ENCODE results near the gene KIAA1549.

The KIAA1549 gene

GRCh38 chr7:138975343-138976104 lies 5.7 kb downstream of the KIAA1549 start:
- DNase-seq (ENCODE audit: low read depth in 3 of 3), result no peak

DNA sequence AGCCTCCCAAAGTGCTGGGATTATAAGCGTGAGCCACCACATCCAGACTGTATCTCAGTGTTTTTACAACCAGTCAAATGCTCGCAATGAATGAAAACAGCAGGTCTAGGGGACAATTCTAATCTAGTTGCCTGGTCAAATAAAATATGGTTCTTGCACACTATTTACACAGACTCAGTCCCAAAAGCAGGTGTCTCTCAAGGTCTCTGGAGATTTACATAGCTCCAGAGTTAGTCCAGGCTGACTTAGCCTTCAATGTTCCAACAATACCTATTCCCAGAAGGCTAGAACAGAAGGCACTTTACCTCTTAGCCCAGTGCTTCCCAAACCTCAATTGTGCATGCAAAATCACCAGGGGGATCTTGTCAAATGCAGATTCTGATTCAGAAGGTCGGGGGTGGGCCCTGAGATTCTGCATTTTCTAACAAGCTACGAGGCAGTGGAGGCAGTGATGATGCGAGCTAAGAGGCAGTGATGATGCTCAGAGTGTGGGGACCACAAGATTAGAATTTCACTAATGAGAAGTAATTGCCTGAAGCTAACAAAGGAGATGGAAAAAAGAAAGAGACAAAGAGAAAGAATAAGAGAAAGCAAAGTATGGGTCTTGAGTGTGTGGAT lies 6.4 kb downstream of the KIAA1549 start:
- DNase-seq (ENCODE audit: low read depth in 3 of 3), result no peak

DNA sequence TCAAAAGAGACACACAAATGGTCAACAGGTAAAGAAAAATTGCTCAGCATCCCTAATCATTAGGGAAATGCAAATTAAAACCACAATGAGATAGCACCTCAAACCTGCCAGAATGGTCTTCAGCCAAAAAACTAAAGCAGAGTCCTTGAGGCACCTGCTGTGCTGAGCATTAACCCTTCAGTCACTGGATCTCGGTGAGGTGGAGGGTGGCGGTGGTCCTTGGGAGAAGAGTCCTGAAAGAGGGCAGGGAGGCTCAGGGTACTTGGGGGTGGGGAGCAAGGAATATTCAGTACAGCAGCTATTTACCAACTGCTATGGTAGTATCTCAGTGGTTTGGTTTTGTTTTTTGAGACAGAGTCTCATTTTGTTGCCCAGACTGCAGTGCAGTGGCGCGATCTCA lies 7.1 kb downstream of the KIAA1549 start:
- DNase-seq (ENCODE audit: low read depth in 3 of 3), result no peak

GRCh38 chr7:138970952-138971351 lies 10.2 kb downstream of the KIAA1549 start:
- DNase-seq (ENCODE audit: low read depth in 3 of 3), result no peak

DNA sequence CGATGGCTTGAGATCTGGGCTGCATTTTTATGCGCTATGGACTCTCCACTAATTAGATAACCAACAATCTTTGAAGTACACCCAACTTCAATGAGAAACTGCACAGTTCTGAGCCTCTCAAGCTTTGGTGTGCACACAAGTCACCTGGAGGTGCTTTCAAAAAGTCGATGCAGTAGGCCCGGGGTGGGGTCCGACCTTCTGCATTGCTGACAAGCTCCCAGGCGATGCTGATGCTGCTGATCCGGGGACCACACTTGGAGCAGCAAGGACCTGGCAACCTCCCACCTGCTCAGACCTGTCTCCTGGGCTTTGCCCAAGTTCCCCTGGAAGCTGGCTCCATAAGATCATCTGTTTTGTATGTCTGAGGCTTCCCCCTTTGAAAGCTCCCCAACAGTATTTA lies 10.7 kb downstream of the KIAA1549 start:
- DNase-seq (ENCODE audit: low read depth in 3 of 3), result no peak

- DNase-seq (ENCODE audit: low read depth in 3 of 3), result no peak
These were observed 14.0 kb downstream of the KIAA1549 start for GRCh38 chr7:138967159-138967558.

DNA sequence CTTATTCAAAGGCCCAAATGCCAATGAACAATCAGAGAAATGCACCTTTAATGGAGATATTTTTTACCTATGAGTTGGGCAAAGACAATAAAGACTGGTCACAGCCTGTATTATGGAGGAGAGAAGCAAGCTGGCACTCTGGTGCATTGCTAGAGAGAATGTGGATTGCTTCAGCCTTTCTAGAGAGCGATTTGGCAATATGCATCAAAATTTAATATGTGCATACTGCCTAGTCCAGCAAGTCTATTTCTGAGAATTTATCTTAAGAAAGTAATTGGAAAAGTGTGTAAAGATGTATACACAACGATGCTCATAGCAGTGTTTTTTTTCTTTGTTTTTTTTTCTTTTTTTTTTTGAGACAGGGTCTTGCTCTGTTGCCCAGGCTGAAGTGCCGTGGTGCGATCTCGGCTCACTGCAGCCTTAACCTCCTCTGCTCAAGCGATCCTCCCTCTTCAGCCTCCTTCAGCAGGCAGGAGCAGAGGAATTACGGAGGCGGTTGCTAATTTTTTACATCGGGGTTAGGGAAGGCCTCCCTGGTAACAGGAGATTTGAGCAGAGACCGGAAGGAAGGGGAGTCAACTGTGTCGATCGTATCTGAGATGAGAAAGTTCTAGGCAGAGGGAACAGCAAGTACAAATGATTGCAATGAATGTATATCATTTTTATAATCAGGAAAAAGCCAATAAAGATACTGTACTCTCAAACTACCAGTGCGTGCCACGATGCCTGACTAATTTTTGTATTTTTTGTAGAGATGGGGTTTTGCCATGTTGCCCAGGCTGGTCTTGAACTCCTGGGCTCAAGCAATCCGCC lies 16.4 kb downstream of the KIAA1549 start:
- DNase-seq (ENCODE audit: low read depth in 3 of 3), result no peak

- no peak for DNase-seq (ENCODE audit: low read depth in 3 of 3)
These were observed 17.5 kb downstream of the KIAA1549 start for GRCh38 chr7:138963675-138964074.

GRCh38 chr7:138962561-138963270 lies 18.5 kb downstream of the KIAA1549 start:
- no peak for DNase-seq (ENCODE audit: low read depth in 3 of 3)

DNA sequence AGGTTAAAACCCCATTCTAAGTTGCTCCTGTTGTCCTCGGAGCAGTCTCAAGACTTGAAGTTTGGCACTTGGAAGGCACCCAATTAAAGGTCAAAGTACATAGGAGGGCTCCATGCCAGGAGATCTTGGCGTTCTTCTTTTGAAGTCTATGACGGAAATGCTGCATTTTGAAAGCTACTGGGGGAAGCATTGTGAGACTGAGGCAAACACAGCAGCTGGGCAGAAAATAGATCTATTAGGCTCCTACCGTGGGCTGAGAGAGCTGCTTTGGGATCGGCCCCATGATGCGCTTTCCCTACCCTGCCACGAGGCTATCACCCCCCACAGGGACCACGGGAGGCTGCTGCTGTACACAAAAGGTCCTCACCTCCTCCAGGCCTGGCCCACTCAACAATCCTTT lies 20.0 kb downstream of the KIAA1549 start:
- DNase-seq (ENCODE audit: low read depth in 3 of 3), result no peak

- no peak for DNase-seq (ENCODE audit: low read depth in 3 of 3)
These were observed 22.7 kb downstream of the KIAA1549 start for GRCh38 chr7:138958391-138958956.

DNA sequence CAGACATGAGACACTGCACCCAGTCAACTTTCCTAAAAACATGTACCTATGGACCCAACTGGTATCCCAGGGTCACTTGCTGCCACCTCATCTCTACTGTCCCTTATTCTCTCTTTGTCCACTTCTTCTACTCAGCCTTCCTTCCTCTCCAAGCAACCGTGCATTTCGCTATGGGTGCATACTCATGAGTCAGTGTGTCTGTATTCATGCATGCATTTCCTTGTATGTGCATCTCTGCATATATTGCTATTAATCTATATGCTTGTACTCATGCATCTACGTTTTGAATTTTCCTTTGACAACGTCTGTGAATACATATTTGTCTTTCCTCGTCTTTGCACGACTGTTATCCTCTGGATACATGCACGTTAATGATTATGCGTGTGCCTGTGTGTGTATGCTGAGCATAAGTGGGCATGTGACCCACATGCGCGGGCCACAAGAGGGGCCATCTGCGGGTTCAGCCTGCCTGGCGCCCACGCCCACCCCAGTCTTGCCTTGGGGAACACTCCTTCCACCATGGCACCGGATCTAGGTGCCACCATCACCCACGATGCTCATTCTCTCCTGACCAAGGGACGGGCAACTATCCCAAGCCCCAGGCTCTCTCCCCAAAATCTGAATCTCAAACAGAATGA lies 23.3 kb downstream of the KIAA1549 start:
- DNase-seq (ENCODE audit: low read depth in 3 of 3), result no peak

DNA sequence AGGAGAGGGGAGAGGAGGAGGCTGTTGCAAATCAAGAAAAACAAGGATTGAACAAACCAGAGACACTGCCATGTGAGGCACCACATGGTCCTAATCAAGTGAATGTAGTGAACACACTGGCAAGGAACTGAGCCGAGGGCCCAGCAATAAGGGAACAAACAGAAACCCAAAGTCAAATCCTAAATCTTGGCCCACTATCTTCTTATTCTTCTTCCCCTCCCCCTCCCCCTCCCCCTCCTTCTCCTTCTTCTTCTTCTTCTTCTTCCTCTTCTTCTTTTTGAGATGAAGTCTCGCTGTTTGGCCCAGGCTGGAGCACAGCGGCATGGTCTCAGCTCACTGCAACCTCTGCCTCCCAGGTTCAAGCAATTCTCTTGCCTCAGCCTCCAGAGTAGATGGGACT lies 24.0 kb downstream of the KIAA1549 start:
- no peak for DNase-seq (ENCODE audit: low read depth in 3 of 3)

- no peak for DNase-seq (ENCODE audit: low read depth in 3 of 3)
These were observed 26.4 kb downstream of the KIAA1549 start for GRCh38 chr7:138954545-138955475.

DNA sequence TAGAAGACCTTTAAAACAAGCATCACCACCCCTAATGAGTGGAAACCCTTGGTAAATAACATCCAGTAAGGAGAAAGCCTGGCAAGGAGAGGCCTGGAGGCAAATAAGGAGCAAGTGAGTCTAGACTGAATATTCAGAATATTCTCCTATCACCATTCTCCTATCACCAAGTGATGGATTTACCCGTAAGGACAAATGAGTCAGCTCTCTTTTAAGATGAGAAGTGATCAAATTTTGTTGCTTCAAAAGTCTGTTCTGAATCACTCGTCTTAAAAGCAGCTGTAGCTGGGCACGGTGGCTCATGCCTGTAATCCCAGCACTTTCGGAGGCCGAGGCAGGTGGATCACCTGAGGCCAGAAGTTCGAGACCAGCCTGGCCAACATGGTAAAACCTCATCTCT lies 28.4 kb downstream of the KIAA1549 start:
- DNase-seq (ENCODE audit: low read depth in 3 of 3), result no peak

- DNase-seq (ENCODE audit: low read depth in 3 of 3), result no peak
These were observed 29.2 kb downstream of the KIAA1549 start for GRCh38 chr7:138951953-138952352.

- no peak for DNase-seq (ENCODE audit: low read depth in 3 of 3)
These were observed 31.6 kb downstream of the KIAA1549 start for GRCh38 chr7:138949421-138950088.

DNA sequence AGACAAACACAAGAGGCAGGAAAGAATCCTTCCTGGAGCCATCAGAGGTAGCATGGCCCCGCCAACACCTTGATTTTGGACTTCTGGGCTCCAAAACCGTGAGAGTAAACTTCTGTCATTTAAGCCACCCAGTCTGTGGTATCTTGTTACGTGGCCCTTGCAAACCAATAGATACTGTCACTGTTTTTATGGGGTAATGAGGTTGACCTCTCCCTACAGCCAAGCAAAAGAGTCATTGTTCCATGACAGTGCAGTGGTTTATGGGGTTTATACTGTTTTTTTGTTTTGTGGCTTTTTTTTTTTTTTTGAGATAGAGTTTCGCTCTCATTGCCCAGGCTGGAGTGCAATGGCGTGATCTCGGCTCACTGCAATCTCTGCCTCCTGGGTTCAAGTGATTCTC lies 32.8 kb downstream of the KIAA1549 start:
- DNase-seq (ENCODE audit: low read depth in 3 of 3), result no peak

DNA sequence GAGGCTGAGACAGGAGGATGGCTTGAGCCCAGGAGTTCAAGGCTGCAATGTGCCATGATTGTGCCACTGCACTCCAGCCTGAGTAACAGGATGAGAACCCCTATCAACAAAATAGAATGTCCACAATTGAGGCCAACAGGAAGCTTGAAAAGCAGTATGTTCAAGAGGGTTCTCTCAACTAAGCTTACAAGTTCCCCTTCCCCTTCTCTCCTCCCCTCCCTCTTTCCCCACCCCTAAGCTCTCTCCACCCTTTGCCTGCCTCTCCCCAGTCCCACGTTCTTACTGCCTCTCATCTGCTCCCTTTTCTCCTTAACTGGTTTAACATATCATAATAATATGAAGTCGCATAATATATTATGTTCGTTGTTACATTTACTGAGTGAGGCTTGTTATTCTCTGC lies 35.4 kb downstream of the KIAA1549 start:
- no peak for DNase-seq (ENCODE audit: low read depth in 3 of 3)

DNA sequence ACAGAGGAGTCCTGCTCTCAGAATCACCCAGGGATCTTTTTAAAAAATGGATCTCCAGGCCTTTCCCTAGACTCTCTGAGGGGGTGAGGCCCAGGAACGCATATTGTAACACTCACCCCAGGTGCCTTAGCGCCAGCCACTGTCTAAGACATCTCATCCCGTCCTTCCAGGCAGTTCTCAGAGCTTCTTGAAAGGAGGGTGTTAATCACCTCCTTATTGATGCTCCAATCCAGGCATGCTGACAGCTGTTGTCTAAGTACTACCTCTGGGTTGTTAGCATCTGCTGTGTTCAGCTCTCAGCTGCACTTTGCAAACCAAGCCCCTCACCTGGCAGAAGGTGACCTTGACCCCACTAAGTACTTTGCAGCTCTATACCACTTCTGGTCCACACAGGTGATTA lies 36.0 kb downstream of the KIAA1549 start:
- no peak for DNase-seq (ENCODE audit: low read depth in 3 of 3)
